Stimulated activated CD8-positive, alpha-beta memory T cell treated with anti-CD3 and anti-CD28 coated beads, Interleukin-4, amount 100 ng/mL, for 4 hours (primary cell): Measurements from ENCODE around the gene CLDN7.
A peak's percentile ranks its signal among the peaks of the same experiment; 100 is the strongest.
"Not testable (repeated sequence)": the region's sequence is repeated elsewhere in the genome, so short reads cannot be mapped to it uniquely, and the experiment has no call there.

Experiments used
- DNase-seq, 2 donors: peaks; one replicate each; pipeline ENCODE4 v3.0.0-alpha.2; 2020; ENCODE audit warnings: low read depth in 2 of 2, low spot score in 1 of 2

The CLDN7 gene

DNA sequence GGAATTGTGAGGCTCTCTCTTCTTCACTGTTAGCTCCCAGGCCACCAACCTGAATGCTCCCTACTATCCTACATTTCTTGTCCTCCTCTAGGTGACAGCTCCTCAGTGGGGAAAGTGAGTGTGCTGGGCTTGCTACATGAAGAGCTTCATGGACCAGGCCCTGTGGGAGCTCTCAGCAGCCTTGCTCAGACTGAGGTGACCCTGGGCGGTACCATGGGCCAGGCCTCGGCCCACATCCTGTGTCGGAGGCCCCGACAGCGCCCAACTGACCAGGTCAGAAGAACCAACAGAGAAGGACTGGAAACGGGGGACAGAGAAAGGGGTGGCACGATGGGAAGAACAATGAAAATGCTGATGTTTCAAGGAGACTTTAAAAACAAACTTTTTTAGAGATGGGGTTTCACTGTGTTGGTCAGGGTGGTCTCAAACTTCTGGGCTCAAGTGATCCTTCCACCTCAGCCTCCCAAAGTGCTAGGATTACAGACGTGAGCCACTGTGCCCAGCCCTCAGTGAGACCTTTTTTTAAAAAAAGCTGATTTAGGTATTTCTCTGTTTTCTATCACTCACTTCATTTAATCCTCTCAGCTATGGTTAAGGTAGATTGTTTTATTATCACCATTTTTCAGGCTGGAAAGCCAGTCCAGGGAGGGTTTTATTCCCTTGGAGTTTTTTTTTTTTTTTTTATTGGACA is 5.4 kb downstream of the CLDN7 start:
- no peak for DNase-seq

DNA sequence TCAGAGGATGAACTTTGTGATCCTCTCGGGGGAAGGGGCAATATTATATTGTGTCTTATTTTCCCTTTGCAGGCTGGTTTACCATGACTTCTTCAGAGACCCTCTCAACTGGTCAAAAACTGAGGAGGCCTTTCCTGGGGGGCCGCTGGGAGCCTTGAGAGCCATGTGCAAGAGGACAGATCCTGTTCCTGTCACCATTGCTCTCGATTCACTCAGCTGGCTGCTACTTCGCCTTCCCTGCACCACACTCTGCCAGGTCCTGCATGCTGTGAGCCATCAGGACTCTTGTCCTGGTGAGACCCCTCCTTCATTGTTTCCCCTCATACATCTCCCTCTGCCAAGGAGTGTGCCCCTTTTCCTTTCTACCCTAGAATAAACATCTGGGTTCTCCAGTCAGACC is 7.8 kb downstream of the CLDN7 start:
- no peak for DNase-seq

DNA sequence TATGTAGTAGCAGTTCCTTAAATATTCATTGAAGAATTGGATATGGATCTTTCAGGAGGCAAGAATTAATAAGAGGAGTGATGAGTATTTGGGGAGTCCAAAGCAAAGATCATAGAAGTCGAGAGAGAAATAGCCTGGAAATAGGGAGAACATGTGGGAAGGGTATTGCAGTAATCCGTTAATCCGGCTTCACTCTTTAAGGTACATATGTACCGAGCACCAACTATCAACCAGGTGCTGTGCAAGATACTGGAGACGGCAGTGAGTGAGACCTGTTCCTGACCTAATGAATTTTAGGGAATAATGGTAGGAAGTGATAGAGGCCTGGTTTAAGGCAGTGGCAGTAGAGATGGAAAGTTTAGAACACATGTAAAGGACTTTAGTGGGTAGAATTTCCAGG is 9.2 kb downstream of the CLDN7 start:
- no peak for DNase-seq

DNA sequence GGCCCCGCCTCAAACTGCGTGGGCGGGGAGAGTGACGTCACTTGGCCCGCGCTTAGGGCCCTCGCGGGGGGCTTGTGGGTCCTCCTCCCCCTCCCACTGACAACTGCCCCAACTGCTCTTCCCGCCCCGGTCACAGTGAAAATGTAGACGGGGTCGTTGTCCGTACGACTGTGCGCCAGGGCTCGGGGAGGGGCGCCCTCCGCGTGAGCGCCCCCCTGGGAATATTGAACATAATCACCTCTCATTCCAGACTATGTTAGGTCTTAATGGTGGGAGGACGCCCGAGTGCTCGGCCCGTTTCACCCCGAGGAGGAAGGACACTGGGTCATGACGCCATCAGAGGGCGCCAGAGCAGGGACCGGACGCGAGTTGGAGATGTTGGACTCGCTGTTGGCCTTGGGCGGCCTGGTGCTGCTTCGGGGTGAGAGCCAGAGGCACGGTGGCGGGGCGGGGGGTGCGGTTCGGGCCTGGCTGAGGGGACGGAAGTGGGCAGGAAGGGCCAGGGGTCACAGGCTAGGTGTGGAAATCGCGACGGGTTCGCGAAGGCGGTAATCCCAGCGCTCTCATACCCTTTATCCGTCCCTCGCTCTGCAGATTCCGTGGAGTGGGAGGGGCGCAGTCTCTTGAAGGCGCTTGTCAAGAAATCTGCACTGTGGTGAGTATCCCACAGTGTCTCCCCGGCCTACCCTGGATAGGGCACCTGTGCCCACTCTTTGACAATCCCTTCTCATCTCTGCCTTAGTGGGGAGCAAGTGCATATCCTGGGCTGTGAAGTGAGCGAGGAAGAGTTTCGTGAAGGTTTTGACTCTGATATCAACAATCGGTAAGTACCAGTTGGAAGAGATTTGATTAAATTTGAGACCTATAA is 9.9 kb downstream of the CLDN7 start, which contains the start of gene ELP5:
Gene ELP5 (plus strand): TSS at position 40 of the 868 bp plus-strand sequence. CDS start 336 bp downstream, at position 376.
- DNase-seq: peak; percentile 68 to 73

DNA sequence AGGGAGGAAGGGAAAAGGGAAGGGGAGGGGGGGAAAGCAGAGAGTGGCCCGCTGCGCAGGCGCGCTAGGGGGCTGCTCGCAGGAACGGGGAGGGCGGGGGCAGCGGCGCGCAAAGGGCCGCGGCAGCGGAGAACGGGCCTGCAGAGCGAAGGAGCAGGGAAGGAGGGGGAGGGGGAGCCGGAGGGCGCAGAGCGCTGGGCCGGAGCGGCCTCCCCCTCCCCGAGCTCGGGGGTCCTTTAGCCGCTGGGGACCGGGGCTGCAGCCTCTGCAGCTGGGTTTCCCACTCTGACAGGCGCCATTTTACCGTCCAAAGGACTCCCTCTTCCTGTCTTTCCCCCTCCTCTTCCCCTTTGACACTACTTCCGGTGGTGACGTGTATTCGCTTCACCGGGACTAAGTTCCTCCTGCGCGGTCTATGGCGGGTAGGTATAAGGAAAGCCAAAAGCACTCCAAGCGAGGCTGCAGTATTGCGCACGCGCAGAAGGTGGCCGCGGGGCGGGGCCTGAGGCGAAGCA is 10.6 kb downstream of the CLDN7 start, which contains the start of gene CTDNEP1:
Gene CTDNEP1 (minus strand): TSS at position 74 of the 515 bp plus-strand sequence. CDS start 438 bp downstream, outside the sequence.
- peak; percentile 97 to 99 for DNase-seq

- DNase-seq: no peak
These were observed 11.3 kb downstream of the CLDN7 start for GRCh38 chr17:7250695-7251627.

DNA sequence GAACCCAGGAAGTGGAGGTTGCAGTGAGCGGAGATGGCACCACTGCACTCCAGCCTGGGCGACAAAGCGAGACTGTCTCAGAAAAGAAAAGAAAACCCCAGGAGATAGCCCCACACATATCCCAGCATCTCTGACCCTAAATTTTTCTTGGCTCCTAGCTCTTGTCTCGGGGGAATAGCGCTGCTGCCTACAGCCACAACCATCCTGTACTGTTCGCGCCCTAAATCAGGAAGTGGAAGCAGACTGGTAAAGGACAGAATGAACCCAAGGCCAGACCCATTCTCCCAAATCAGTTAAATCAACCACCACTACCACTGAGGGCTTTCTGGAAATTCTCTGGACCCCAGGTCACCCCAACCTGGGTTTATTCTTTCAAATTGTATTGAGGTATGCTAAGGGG is 12.4 kb downstream of the CLDN7 start:
- DNase-seq: no peak

DNA sequence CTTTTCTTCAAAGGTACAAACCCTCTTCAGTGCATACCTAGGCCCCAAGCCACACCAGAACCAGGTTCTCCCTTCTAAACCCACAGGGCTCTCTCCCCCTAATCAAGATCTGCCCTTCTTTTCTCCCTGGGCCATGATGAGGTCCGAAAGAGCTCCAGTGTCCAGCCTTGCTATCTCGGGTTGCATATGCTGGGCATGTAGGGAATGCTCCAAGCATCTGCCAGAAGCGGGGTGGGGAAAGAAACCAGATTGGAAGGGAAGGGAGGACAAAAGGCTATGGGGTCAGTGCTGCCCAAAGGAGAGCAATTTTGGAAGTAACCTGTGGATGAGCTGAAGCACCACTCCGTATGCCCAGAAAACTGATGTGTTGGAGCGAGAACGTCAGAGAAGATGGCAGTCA is 13.1 kb downstream of the CLDN7 start:
- DNase-seq: no peak

GRCh38 chr17:7248796-7249195 is 13.5 kb downstream of the CLDN7 start:
- DNase-seq: no peak

DNA sequence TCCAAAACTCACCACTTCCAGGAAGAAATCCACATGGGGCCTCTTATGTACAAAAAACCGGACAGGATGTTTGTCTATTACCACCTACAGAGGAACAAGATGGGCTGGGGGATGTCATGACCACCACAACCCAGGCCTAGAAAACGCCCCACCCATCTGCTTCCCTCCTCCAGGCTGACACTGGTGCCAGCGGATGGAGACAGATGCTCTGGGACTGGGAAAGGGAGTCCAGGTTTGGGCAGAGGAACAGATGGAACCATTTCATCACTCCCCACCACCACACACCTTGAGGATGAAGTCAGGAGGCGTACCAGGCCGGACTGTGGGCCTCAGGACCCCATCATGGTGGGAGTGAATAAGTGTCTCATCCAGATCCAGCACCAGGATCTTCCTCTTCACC is 15.5 kb downstream of the CLDN7 start:
- no peak for DNase-seq

GRCh38 chr17:7243838-7244237 is 18.4 kb downstream of the CLDN7 start:
- not testable (repeated sequence) for DNase-seq

GRCh38 chr17:7243453-7243729 is 18.9 kb downstream of the CLDN7 start:
- no peak for DNase-seq

GRCh38 chr17:7242717-7243452 is 19.4 kb downstream of the CLDN7 start:
- peak; percentile 86 to 90 for DNase-seq

DNA sequence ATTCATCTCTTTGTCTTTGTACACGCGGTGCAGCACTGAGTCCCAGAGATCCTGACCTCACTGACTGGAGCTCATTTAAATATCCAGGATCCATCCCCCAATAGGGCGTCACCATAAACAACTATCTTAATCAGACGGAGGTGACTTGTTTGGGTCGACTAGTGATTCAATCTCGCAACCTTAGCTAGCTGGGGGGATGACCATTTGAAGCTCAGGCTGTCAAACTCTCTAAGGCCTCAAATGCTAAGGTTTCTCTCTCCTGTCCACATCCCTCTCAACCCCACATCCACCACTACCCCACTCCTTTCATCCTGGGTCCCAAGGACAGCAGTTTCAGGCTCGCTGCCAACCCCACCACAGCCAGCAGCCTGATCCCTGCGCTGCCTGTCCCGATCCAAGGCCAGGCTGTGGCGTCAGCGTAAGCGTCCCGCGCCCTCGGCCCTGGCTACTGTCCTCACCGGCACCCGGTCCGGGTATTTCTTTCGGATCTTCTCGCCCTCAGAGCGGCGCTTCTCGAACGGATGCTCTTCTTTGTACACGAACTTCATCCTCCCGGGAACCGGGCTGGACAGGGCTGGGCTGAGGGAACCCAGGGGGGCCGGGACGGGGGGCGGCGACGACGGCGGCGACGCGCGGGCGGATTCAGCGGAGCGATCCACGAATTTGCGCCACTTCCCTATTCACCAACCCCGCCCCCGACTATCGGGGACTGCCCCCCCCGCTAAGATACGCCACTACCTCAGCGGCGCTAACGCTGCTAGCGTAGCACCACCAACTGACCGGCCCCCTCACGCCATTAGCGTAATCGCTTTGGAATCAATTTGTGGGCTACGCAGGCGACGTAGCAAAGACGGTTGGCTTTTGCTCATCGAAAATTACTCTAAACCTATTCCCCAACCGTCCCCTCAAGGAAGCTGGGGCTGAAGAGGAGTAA is 20.2 kb downstream of the CLDN7 start, which contains the start of gene GABARAP:
Gene GABARAP (minus strand): TSS at position 667 of the 934 bp plus-strand sequence. CDS start 119 bp downstream, at position 548.
- DNase-seq: peak; percentile 88 to 91

- no peak for DNase-seq
These were observed 21.1 kb downstream of the CLDN7 start for GRCh38 chr17:7241090-7241733.

GRCh38 chr17:7240375-7240774 is 21.9 kb downstream of the CLDN7 start:
- no peak for DNase-seq

DNA sequence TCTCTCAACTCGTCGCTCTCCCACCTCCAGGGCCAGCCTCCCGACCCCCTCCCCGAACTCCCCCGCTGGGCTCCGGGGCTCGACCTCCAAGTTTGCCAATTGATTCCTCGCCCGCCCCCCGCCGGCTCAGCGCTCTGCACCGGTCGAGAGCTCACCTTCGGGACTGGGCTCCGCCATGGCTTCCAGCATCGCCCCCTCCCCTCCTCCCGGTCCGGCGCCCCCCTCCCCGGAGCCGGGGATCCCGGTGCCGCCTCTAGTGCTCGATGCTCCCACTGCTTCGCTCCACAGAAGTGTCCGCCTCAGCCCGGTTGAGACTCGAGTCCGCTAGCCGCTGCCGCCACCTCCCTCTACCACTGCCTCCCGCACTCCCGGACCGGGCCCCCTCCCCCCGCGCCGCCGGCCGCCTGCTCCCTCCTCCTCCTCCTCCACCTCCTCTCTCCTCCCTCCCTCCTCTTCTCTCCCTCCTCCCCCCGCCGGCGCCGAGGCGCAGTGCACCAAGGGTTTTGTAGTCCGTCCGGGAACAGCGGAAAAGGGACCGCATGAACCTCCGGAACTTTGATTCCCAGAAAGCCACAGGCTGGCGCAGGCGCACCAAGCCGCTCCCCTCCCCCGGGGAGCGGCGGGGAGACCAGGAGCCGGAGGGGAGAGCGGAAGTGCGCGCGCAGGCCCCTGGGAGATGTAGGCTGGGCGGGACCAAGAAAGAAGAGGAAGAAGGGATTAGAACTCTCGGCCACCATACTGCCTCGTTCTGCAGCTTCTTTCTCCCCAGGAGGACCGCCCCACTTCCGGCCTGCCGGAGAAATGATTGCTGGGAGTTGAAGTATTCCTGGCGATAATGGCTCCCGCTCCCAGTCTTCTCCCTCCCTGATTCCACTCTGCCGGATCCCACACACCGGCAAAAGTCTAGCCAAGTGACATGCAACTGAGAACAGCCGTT is 22.9 kb downstream of the CLDN7 start, which contains the start of gene PHF23:
Gene PHF23 (minus strand): TSS at position 367 of the 937 bp plus-strand sequence. CDS start 178 bp downstream, at position 189.
- peak; percentile 93 to 97 for DNase-seq
